Measurements from ENCODE around the gene ENTHD1.

Gene ENTHD1

DNA sequence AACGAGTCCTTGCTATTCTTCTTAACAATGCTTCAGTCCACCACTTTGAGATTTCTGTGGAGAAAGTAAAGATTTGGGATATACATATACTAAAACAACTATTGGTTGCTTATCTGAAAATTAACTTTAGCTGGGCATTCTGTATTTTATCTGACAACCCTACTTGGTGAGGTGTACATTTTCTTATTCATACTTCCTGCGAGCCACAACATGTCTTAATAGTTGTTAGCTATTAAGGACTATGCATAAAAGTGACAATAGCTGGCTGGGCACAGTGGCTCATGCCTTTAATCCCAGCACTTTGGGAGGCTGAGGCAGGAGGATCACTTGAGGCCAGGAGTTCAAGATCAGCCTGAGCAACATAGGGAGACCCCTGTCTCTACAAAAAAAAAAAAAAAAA lies 38.6 kb upstream of the ENTHD1 start:
- CTCF ChIA-PET = interaction anchor here (0.6 to 3.7 kb wide), 21 partner anchors 8 to 397 kb away, joined by 3 to 36 read pairs (median 3); no protein-coding TSS in a partner anchor

DNA sequence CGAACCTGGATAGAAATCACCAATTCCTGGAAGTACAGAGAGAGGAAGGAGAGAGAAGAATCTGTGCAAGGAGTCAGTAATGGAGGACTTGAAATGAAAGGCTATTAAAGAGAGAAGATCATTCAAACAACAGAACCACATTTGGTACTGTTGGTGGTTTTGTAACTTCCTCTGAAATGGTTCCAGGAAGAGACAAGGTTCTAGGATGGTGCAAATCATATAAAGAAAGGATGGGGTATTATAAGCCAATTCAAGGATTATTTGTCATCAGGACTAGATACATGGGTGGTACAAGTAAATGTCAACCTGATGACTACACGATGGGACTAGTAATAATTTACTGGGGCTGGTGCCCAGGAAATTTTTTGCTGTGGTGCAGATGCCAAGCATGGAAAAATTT lies 37.7 kb upstream of the ENTHD1 start:
- Histone ChIP-seq H3K4me3 (ENCODE audit: low read depth, low read length) (no peak overlapping the region), H3K27ac (ENCODE audit: extremely low read depth, low read depth, low read length) (no peak overlapping the region), H3K36me3 (ENCODE audit: control insufficient read depth in 2 of 2, insufficient read depth in 1 of 2, low read length in 2 of 2) (no peaks in the 10 kb centered on the region), H3K9me3 (ENCODE audit: control insufficient read depth, insufficient read depth, low read depth, low read length) (no peaks in the 10 kb centered on the region), H3K4me1 (ENCODE audit: control insufficient read depth, insufficient read depth, low read length) (no peaks in the 10 kb centered on the region)
- POLR2A ChIA-PET = no interaction called here
- CTCF ChIA-PET = no interaction called here
- no peak for TF ChIP-seq ZNF561 (tag by site-specific recombination; IDR thresholded peaks at IDR 0.05; ENCODE audit: borderline replicate concordance)
- no peak for TF ChIP-seq ZBTB7A (tag by site-specific recombination; IDR thresholded peaks at IDR 0.05; ENCODE audit: low read depth)
- TF ChIP-seq ZNF302 (tag by site-specific recombination; IDR thresholded peaks at IDR 0.05; ENCODE audit: low read depth) = no peak
- no peak for TF ChIP-seq ZFP37 (tag by site-specific recombination; IDR thresholded peaks at IDR 0.05)
- TF ChIP-seq ZNF777 (tag by site-specific recombination; IDR thresholded peaks at IDR 0.05; ENCODE audit: borderline replicate concordance) = no peak
- TF ChIP-seq ZBTB48 (tag by site-specific recombination; IDR thresholded peaks at IDR 0.05) = no peak
- TF ChIP-seq, protein P1, sequence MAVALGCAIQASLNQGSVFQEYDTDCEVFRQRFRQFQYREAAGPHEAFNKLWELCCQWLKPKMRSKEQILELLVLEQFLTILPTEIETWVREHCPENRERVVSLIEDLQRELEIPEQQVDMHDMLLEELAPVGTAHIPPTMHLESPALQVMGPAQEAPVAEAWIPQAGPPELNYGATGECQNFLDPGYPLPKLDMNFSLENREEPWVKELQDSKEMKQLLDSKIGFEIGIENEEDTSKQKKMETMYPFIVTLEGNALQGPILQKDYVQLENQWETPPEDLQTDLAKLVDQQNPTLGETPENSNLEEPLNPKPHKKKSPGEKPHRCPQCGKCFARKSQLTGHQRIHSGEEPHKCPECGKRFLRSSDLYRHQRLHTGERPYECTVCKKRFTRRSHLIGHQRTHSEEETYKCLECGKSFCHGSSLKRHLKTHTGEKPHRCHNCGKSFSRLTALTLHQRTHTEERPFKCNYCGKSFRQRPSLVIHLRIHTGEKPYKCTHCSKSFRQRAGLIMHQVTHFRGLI (tag by site-specific recombination; IDR thresholded peaks at IDR 0.05) = no peak
- no peak for TF ChIP-seq ZNF610 (tag by site-specific recombination; IDR thresholded peaks at IDR 0.05; ENCODE audit: borderline replicate concordance)
- TF ChIP-seq SALL2 (tag by site-specific recombination; IDR thresholded peaks at IDR 0.05; ENCODE audit: borderline replicate concordance) = no peak
- TF ChIP-seq ZBTB17 (tag by site-specific recombination; IDR thresholded peaks at IDR 0.05) = no peak
- no peak for TF ChIP-seq ZNF248 (tag by site-specific recombination; IDR thresholded peaks at IDR 0.05)
- TF ChIP-seq ZNF830 (tag by site-specific recombination; IDR thresholded peaks at IDR 0.05; ENCODE audit: low read depth) = no peak
- no peak for TF ChIP-seq ZNF221 (tag by site-specific recombination; IDR thresholded peaks at IDR 0.05; ENCODE audit: borderline replicate concordance)
- TF ChIP-seq ZNF274 (IDR thresholded peaks at IDR 0.05; ENCODE audit: low read length) = no peak
- TF ChIP-seq ZNF274 (tag by site-specific recombination; IDR thresholded peaks at IDR 0.05; ENCODE audit: borderline replicate concordance) = no peak
- TF ChIP-seq ZNF416 (tag by site-specific recombination; IDR thresholded peaks at IDR 0.05) = no peak

More for the DNA sequence above, 38.6 kb upstream of the ENTHD1 start:
- Histone ChIP-seq H3K4me1 (ENCODE audit: control insufficient read depth, insufficient read depth, low read length) (no peaks in the 10 kb centered on the region), H3K4me3 (ENCODE audit: low read depth, low read length) (no peak overlapping the region), H3K27ac (ENCODE audit: extremely low read depth, low read depth, low read length) (no peak overlapping the region), H3K9me3 (ENCODE audit: control insufficient read depth, insufficient read depth, low read depth, low read length) (no peaks in the 10 kb centered on the region), H3K36me3 (ENCODE audit: control insufficient read depth in 2 of 2, insufficient read depth in 1 of 2, low read length in 2 of 2) (no peaks in the 10 kb centered on the region)
- TF ChIP-seq ZBTB21 (tag by site-specific recombination; IDR thresholded peaks at IDR 0.05) = no peak
- TF ChIP-seq ZNF324 (tag by site-specific recombination; IDR thresholded peaks at IDR 0.05) = no peak
- no peak for TF ChIP-seq KLF10 (tag by site-specific recombination; IDR thresholded peaks at IDR 0.05)
- TF ChIP-seq ZNF660 (tag by site-specific recombination; IDR thresholded peaks at IDR 0.05) = no peak
- TF ChIP-seq, protein P2, sequence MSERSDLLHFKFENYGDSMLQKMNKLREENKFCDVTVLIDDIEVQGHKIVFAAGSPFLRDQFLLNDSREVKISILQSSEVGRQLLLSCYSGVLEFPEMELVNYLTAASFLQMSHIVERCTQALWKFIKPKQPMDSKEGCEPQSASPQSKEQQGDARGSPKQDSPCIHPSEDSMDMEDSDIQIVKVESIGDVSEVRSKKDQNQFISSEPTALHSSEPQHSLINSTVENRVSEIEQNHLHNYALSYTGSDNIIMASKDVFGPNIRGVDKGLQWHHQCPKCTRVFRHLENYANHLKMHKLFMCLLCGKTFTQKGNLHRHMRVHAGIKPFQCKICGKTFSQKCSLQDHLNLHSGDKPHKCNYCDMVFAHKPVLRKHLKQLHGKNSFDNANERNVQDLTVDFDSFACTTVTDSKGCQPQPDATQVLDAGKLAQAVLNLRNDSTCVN (tag by site-specific recombination; optimal IDR thresholded peaks at IDR 0.05) = no peak
- TF ChIP-seq, protein P3, sequence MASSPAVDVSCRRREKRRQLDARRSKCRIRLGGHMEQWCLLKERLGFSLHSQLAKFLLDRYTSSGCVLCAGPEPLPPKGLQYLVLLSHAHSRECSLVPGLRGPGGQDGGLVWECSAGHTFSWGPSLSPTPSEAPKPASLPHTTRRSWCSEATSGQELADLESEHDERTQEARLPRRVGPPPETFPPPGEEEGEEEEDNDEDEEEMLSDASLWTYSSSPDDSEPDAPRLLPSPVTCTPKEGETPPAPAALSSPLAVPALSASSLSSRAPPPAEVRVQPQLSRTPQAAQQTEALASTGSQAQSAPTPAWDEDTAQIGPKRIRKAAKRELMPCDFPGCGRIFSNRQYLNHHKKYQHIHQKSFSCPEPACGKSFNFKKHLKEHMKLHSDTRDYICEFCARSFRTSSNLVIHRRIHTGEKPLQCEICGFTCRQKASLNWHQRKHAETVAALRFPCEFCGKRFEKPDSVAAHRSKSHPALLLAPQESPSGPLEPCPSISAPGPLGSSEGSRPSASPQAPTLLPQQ (tag by site-specific recombination; IDR thresholded peaks at IDR 0.05) = no peak
- TF ChIP-seq ZNF2 (tag by site-specific recombination; IDR thresholded peaks at IDR 0.05) = no peak
- TF ChIP-seq, protein P4, sequence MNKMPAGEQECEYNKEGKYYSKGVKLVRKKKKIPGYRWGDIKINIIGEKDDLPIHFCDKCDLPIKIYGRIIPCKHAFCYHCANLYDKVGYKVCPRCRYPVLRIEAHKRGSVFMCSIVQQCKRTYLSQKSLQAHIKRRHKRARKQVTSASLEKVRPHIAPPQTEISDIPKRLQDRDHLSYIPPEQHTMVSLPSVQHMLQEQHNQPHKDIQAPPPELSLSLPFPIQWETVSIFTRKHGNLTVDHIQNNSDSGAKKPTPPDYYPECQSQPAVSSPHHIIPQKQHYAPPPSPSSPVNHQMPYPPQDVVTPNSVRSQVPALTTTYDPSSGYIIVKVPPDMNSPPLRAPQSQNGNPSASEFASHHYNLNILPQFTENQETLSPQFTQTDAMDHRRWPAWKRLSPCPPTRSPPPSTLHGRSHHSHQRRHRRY (tag by site-specific recombination; IDR thresholded peaks at IDR 0.05) = no peak
- TF ChIP-seq ZNF404 (tag by site-specific recombination; IDR thresholded peaks at IDR 0.05) = no peak
- TF ChIP-seq ZNF670 (tag by site-specific recombination; IDR thresholded peaks at IDR 0.05; ENCODE audit: low read depth) = no peak
- TF ChIP-seq ZNF169 (tag by site-specific recombination; IDR thresholded peaks at IDR 0.05) = no peak
- TF ChIP-seq, protein P5, sequence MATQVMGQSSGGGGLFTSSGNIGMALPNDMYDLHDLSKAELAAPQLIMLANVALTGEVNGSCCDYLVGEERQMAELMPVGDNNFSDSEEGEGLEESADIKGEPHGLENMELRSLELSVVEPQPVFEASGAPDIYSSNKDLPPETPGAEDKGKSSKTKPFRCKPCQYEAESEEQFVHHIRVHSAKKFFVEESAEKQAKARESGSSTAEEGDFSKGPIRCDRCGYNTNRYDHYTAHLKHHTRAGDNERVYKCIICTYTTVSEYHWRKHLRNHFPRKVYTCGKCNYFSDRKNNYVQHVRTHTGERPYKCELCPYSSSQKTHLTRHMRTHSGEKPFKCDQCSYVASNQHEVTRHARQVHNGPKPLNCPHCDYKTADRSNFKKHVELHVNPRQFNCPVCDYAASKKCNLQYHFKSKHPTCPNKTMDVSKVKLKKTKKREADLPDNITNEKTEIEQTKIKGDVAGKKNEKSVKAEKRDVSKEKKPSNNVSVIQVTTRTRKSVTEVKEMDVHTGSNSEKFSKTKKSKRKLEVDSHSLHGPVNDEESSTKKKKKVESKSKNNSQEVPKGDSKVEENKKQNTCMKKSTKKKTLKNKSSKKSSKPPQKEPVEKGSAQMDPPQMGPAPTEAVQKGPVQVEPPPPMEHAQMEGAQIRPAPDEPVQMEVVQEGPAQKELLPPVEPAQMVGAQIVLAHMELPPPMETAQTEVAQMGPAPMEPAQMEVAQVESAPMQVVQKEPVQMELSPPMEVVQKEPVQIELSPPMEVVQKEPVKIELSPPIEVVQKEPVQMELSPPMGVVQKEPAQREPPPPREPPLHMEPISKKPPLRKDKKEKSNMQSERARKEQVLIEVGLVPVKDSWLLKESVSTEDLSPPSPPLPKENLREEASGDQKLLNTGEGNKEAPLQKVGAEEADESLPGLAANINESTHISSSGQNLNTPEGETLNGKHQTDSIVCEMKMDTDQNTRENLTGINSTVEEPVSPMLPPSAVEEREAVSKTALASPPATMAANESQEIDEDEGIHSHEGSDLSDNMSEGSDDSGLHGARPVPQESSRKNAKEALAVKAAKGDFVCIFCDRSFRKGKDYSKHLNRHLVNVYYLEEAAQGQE (tag by site-specific recombination; IDR thresholded peaks at IDR 0.05) = no peak
- POLR2A ChIA-PET = interaction anchor here (1.3 kb wide), 1 partner anchor 11 kb away, joined by 3 read pairs; no protein-coding TSS in a partner anchor
